SK-N-SH treated with all-trans-retinoic acid at 6 μM for 48 hours (cell line): ENCODE results near the gene TOR1AIP1.

Source experiments
- ATAC-seq: fragments of 200-7000 bp; cut with Tn5 transposase; 3 replicates; pipeline ENCODE4 v1.9.1; 2020; ENCODE audit warnings: mild to moderate bottlenecking, moderate library complexity
- ARNTL ChIP-seq: fragments of 450-650 bp; formaldehyde crosslinking; IDR thresholded peaks from 2 replicates; pipeline ENCODE4 v1.5.0; 2020; ENCODE audit warnings: low read depth, mild to moderate bottlenecking, moderate library complexity, borderline replicate concordance
- BACH2 ChIP-seq: fragments of 250-450 bp; sonication (Bioruptor Pico); IDR thresholded peaks from 2 replicates; pipeline ENCODE4 v1.9.0; 2021; ENCODE audit warnings: mild to moderate bottlenecking, borderline replicate concordance
- CREB5 ChIP-seq: fragments of 250-450 bp; sonication (Bioruptor Pico); IDR thresholded peaks from 2 replicates; pipeline ENCODE4 v1.5.1; 2020; ENCODE audit warnings: low read depth, mild to moderate bottlenecking, moderate library complexity
- CSDC2 ChIP-seq: fragments of 250-450 bp; sonication (Bioruptor Pico); IDR thresholded peaks from 2 replicates; pipeline ENCODE4 v1.5.0; 2020; ENCODE audit warnings: mild to moderate bottlenecking, moderate library complexity
- CSRNP3 ChIP-seq: fragments of 250-450 bp; sonication (Bioruptor Pico); IDR thresholded peaks from 2 replicates; pipeline ENCODE4 v1.5.1; 2021; ENCODE audit warnings: mild to moderate bottlenecking, moderate library complexity
- ESRRG ChIP-seq: fragments of 250-450 bp; sonication (Bioruptor Pico); IDR thresholded peaks from 2 replicates; pipeline ENCODE4 v1.6.1; 2021; ENCODE audit warnings: mild to moderate bottlenecking
- GLIS3 ChIP-seq: fragments of 250-450 bp; sonication (Bioruptor Pico); IDR thresholded peaks from 2 replicates; pipeline ENCODE4 v1.5.0; 2020; ENCODE audit warnings: mild to moderate bottlenecking, moderate library complexity
- OSR1 ChIP-seq: fragments of 250-450 bp; sonication (Bioruptor Pico); IDR thresholded peaks from 2 replicates; pipeline ENCODE4 v1.8.0; 2022; ENCODE audit warnings: moderate library complexity, mild to moderate bottlenecking, inconsistent platforms
- PATZ1 ChIP-seq: fragments of 250-450 bp; sonication (Bioruptor Pico); IDR thresholded peaks from 2 replicates; pipeline ENCODE4 v1.8.0; 2020; ENCODE audit warnings: mild to moderate bottlenecking, moderate library complexity, borderline replicate concordance
- POU6F1 ChIP-seq: fragments of 250-450 bp; sonication (Bioruptor Pico); IDR thresholded peaks from 2 replicates; pipeline ENCODE4 v1.8.0; 2021; ENCODE audit warnings: low read depth, mild to moderate bottlenecking, moderate library complexity, borderline replicate concordance
- PPARA ChIP-seq: fragments of 250-450 bp; sonication (Bioruptor Pico); IDR thresholded peaks from 2 replicates; pipeline ENCODE4 v1.5.0; 2020; ENCODE audit warnings: mild to moderate bottlenecking, borderline replicate concordance
- RARB ChIP-seq: fragments of 250-450 bp; sonication (Bioruptor Pico); IDR thresholded peaks from 2 replicates; pipeline ENCODE4 v1.8.0; 2021; ENCODE audit warnings: mild to moderate bottlenecking, moderate library complexity
- SNAI2 ChIP-seq: fragments of 250-450 bp; sonication (Bioruptor Pico); IDR thresholded peaks from 2 replicates; pipeline ENCODE4 v1.5.0; 2020; ENCODE audit warnings: mild to moderate bottlenecking, moderate library complexity
- TCF4 ChIP-seq: fragments of 250-450 bp; sonication (Bioruptor Pico); IDR thresholded peaks from 2 replicates; pipeline ENCODE4 v1.8.0; 2021; ENCODE audit warnings: mild to moderate bottlenecking, moderate library complexity, borderline replicate concordance
- TSHZ2 ChIP-seq: fragments of 250-450 bp; sonication (Bioruptor Pico); IDR thresholded peaks from 2 replicates; pipeline ENCODE4 v1.5.0; 2020; ENCODE audit warnings: mild to moderate bottlenecking, moderate library complexity
- ZC3H10 ChIP-seq: fragments of 250-450 bp; sonication (Bioruptor Pico); IDR thresholded peaks from 2 replicates; pipeline ENCODE4 v1.5.1; 2021; ENCODE audit warnings: mild to moderate bottlenecking, moderate library complexity
- ZFP3 ChIP-seq: fragments of 250-450 bp; sonication (Bioruptor Pico); IDR thresholded peaks from 2 replicates; pipeline ENCODE4 v1.5.0; 2020; ENCODE audit warnings: mild to moderate bottlenecking, moderate library complexity
- ZFP30 ChIP-seq: fragments of 450-650 bp; formaldehyde crosslinking; IDR thresholded peaks from 2 replicates; pipeline ENCODE4 v1.5.0; 2022; ENCODE audit warnings: mild to moderate bottlenecking, moderate library complexity
- ZNF565 ChIP-seq: fragments of 450-650 bp; formaldehyde crosslinking; conservative IDR thresholded peaks from 2 replicates; pipeline ENCODE4 v1.5.0; 2020; ENCODE audit warnings: low read depth, mild to moderate bottlenecking, moderate library complexity
- ZNF70 ChIP-seq: fragments of 450-650 bp; formaldehyde crosslinking; IDR thresholded peaks from 2 replicates; pipeline ENCODE4 v1.5.0; 2020; ENCODE audit warnings: mild to moderate bottlenecking, moderate library complexity

The TOR1AIP1 gene

GRCh38 chr1:179938752-179939151 is 56.7 kb downstream of the TOR1AIP1 start:
- TF ChIP-seq ZFP30 (CRISPR knock-in tag) (no peak), OSR1 (CRISPR knock-in tag) (no peak), ZC3H10 (CRISPR knock-in tag) (no peak), PATZ1 (no peak), ARNTL (CRISPR knock-in tag) (no peak), BACH2 (CRISPR knock-in tag) (no peak), TCF4 (no peak), CSRNP3 (CRISPR knock-in tag) (no peak)
- peak; percentile 78 for ATAC-seq

GRCh38 chr1:179939941-179940340 is 57.9 kb downstream of the TOR1AIP1 start:
- TF ChIP-seq CSDC2 (no peak), ZFP3 (CRISPR knock-in tag) (no peak), TSHZ2 (CRISPR knock-in tag) (no peak), GLIS3 (CRISPR knock-in tag) (no peak), CSRNP3 (CRISPR knock-in tag) (no peak), ARNTL (CRISPR knock-in tag) (no peak), BACH2 (CRISPR knock-in tag) (no peak), RARB (no peak), ZNF565 (CRISPR knock-in tag) (no peak), CREB5 (CRISPR knock-in tag) (no peak), ESRRG (CRISPR knock-in tag) (no peak), POU6F1 (no peak), SNAI2 (CRISPR knock-in tag) (no peak), PPARA (CRISPR knock-in tag) (no peak)
- ATAC-seq = no peak

GRCh38 chr1:179941454-179941853 is 59.4 kb downstream of the TOR1AIP1 start:
- no peak for ATAC-seq
- TF ChIP-seq POU6F1 (no peak), ZFP3 (CRISPR knock-in tag) (no peak), GLIS3 (CRISPR knock-in tag) (no peak), SNAI2 (CRISPR knock-in tag) (no peak), PATZ1 (no peak), TSHZ2 (CRISPR knock-in tag) (no peak), ZNF70 (CRISPR knock-in tag) (no peak), TCF4 (no peak)
